ENCODE measurements around the gene RNF181. TPM values are rescaled to one million over a fixed set of nuclear protein-coding genes. Genes with fewer than 3 reads are reported as not detected.

Gene RNF181
- total RNA-seq, 1 experiment from 2014 or later = 166 TPM

DNA sequence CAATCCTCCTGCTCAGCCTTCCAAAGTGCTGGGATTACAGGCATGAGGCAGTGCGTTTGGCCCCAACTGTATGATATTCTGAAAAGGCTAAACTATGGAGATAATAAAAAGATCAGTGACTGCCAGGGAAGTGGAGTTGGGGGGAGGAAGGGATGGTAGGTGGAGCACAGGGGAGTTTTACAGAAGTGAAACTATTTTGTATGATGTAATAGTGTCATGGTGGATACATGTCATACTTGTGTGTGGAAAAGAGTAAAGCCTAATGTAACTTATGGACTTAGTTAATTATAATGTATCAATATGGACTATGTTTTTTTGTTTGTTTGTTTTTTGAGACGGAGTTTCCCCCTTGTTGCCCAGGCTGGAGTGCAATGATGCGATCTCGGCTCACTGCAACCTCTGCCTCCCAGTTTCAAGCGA is 31.4 kb upstream of the RNF181 start:
- in situ Hi-C loops (cut with HindIII; ENCODE audit: low pct_unique_long_range_greater_than_20kb, low sequenced_read_pairs) = no loop called here
- DNase-seq (ENCODE audit: low read depth) = no peak

DNA sequence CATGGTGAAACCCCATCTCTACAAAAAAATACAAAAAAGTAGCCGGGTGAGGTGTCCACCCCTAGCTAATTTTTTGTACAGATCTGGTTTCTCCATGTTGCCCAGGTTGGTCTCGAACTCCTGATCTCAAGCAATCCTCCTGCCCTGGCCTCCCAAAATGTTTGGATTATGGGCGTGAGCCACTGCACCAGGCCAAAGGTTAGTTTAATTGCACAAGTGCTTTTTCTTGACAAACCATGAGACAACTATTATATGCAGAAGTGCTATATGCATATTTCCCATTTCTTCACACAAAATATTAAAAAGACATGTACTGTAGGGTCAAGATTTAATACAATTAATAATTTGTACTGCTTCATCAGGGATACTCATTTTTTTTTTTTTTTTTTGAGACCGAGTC is 29.3 kb upstream of the RNF181 start:
- in situ Hi-C loops (cut with HindIII; ENCODE audit: low pct_unique_long_range_greater_than_20kb, low sequenced_read_pairs) = no loop called here
- DNase-seq (ENCODE audit: low read depth) = no peak

DNA sequence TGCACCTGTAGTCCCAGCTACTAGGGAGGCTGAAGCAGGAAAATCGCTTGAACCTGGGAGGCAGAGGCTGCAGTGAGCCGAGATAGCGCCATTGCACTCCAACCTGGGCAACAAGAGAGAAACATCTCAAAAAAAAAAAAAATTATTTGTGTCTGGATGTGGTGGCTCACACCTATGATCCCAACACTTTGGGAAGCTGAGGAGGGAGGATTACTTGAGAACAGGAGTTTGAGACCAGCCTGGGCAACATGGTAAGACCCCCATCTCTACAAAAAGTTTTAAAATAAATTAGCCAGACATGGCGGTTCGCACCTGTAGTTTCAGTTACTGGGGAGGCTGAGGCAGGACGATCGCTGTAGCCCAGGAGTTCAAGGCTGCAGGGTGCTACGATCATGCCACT is 19.8 kb upstream of the RNF181 start:
- in situ Hi-C loops (cut with HindIII; ENCODE audit: low pct_unique_long_range_greater_than_20kb, low sequenced_read_pairs) = no loop called here

DNA sequence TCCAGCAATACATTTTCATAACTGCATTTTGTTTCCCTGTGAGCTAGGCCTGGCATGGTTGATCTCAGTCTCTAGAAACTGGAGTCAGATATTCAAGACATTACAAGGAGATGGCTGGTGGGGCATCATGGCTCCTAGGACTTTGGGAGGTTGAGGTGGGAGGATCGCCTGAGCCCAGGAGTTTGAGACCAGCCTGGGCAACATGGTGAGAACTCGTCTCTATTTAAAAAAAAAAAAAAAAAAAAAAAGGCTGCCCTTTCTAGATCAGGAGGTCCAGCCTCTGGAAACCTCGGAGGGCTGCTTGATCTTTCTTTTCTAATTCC is 18.5 kb upstream of the RNF181 start:
- no peak for DNase-seq (ENCODE audit: low read depth)
- in situ Hi-C loops (cut with HindIII; ENCODE audit: low pct_unique_long_range_greater_than_20kb, low sequenced_read_pairs) = no loop called here

More for the DNA sequence above, 19.8 kb upstream of the RNF181 start:
- DNase-seq (ENCODE audit: low read depth) = no peak

DNA sequence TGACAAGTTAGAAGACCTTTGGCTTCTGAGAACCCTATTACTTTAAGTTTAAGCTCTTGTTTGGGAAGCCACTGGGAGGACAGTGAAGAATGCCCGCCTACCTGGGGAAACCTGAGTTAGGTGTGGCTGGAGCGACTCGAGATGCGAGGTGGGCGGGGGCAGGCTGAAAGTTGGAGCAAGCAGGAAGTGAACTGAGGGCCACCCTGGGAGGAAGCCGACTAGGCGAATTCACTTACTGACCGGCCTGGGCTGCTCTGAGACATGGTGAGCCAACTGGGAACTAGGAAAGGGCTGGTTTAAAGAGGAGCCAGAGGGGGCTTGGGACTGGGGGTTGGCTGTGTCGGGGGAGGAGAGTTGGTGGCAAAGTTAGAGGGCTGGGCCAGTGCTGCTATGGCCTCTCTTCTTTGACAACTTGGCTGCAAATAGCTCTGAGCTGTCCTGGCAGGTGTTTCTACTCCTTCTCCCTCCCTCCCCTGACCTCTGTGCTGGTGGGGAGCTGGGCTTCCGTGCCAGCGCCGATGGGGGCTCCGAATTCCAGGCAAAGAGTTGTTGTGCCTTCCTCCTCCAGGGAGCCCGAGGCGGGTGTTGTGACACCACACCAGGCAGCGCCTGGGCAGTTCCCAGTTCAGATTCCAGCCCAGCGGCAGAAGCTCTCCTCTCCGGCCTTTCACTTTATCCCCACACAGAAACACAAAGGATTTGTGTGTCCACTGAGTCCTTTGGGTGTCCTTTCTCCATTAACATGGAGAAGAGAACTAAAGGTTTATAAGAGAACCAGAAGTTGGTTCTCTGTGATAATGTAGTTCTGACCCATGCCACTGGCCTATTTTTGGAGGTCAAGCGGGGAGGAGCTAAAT is 17.9 kb upstream of the RNF181 start, which contains the start of gene VAMP8:
VAMP8 (plus strand) TSS at position 201 of the 857 bp plus-strand sequence; CDS start at position 262, 61 bp downstream.
- in situ Hi-C loops (cut with HindIII; ENCODE audit: low pct_unique_long_range_greater_than_20kb, low sequenced_read_pairs) = no loop called here
- no peak for DNase-seq (ENCODE audit: low read depth)

DNA sequence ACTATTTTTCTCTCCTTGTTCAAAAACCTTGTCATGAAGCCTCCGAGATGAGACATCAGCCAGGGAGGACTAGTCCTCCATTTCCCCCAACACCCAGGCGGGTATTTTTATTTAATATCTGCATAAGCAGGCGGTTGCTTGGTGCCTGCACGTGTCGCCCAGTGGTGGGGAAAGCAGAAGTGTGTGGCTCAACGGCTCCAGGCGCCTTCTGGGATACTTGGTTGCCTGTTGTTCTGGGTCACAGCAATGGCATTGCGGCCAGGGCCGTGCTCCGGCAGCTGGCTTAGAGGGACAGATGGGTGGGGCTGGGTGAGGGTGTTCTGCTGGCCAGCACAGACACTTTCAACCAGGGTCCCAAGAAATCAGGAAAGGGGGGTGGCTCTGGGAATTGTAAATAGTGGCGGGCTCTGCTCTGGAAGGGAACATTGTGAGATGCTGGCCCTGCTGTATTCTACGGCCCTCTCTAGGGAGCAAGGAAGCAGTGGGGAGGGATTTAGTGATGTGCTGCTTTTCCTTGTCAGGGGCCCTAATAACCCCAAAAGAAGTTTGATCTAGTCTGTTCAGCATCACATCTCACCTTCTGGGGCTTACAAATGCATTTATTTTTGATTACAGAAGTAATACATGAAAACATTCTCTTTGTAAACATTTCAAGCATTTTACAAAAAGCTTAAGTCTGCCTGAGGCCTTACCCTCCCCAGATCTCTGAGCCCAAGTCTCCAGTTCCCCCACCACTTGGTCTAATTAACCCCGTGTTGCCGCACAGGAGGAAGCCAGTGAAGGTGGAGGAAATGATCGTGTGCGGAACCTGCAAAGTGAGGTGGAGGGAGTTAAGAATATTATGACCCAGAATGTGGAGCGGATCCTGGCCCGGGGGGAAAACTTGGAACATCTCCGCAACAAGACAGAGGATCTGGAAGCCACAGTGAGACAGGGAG is 17.0 kb upstream of the RNF181 start:
- in situ Hi-C loops (cut with HindIII; ENCODE audit: low pct_unique_long_range_greater_than_20kb, low sequenced_read_pairs) = no loop called here
- no peak for DNase-seq (ENCODE audit: low read depth)

DNA sequence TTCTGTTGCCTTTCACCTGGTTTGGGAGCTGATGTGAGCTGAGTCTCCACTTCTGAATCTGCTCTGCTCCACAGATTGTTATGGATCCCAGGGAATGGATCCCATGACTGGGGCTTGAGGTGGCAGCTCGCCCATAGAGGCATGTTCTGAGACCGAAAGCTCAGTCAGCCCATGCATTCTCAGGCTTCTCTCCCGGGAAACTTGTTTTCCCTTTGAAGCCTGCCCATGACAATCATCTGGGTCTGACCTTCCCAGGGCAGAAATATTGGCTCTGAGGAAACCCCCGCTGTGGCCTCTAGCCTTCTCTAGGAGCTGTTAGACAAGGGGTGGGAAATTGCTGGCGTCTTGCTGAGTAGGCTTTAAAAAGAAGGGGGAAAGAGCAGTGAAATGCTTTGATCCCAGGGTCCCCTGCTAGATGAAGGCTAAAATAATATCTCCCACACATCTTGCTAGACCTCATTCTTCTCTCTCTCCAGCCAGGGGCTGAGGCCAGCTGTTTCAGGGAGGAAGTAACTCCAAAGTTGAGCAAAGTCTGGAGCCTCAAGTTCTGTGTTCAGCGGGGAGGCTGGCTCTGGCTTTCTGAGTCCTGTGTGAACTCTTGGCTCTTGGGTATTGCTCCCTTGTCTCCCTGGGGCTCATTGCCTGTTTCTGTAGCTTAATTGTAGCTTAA is 16.1 kb upstream of the RNF181 start:
- no peak for DNase-seq (ENCODE audit: low read depth)
- in situ Hi-C loops (cut with HindIII; ENCODE audit: low pct_unique_long_range_greater_than_20kb, low sequenced_read_pairs) = no loop called here

DNA sequence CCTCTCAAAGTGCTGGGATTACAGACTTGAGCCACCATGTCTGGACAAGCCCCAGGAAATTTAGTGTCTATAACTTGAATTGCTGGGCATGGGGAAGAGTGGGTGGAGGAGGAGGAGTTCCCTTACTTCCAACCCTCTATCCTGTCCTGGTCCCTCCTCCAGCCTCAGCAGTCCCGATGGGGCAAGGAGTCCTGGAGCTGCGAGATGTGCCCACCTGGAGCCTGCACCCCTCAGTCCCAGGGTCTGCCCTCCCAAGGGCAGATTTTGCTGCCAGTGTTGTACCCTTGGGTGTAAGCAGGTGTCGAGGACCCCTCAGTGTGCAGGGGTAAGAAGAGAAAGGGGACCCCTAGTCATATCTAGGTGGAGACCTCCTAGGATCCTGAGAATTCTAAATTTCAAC is 15.3 kb upstream of the RNF181 start:
- DNase-seq (ENCODE audit: low read depth) = no peak
- in situ Hi-C loops (cut with HindIII; ENCODE audit: low pct_unique_long_range_greater_than_20kb, low sequenced_read_pairs) = no loop called here

DNA sequence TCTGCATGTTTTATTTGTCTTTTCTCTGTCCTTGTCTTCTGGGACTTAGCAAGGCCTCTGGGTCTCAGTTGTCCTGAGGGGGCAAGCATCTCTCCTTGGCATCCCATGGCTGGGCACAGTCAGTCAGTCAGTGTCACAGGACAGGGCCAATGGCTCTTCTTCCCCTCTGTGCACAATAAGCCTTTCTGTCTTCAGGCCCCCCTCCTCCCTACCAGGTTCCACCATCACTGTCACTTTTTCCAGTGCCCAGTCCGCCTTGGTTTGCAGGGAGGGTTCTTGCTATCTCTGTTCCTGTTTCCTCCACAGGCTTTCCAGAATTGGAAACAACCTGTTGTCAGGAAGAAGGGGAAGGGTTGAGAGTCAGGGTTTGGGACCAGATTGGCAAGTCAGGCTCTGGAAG is 13.1 kb upstream of the RNF181 start:
- in situ Hi-C loops (cut with HindIII; ENCODE audit: low pct_unique_long_range_greater_than_20kb, low sequenced_read_pairs) = no loop called here
- no peak for DNase-seq (ENCODE audit: low read depth)

DNA sequence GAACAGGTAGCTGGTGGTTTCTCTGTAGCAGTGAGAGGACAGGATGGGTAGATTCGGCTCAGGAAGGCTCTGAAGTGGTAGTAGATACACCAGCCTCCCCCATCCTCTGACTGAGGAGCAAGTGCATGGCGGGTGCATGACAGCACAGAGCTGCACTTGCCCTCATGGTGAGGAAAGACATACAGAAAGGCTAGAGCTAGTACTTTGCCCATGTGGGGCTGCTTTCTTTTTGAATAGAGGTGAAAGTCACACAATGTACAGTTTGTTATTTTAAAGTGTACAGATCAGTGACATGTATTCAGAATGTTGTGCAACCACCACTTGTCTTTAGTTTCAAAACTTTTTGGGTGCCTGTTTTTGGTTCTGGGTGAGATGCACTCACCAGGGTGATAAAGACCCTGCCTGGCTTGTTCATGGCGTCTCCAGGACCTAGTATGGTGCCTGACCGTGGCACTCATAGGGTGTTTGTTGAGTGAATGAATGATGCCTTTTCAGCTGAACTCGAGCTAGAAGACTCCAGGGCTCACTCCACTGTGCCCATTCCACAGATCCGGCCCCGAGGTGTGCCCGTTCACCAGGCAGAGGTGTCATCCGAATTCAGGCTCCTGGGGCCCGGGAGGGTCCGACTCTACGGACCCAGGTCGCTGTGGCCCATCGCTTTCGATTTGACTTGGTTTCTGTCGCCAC is 11.7 kb upstream of the RNF181 start:
- DNase-seq (ENCODE audit: low read depth) = no peak
- in situ Hi-C loops (cut with HindIII; ENCODE audit: low pct_unique_long_range_greater_than_20kb, low sequenced_read_pairs) = no loop called here

DNA sequence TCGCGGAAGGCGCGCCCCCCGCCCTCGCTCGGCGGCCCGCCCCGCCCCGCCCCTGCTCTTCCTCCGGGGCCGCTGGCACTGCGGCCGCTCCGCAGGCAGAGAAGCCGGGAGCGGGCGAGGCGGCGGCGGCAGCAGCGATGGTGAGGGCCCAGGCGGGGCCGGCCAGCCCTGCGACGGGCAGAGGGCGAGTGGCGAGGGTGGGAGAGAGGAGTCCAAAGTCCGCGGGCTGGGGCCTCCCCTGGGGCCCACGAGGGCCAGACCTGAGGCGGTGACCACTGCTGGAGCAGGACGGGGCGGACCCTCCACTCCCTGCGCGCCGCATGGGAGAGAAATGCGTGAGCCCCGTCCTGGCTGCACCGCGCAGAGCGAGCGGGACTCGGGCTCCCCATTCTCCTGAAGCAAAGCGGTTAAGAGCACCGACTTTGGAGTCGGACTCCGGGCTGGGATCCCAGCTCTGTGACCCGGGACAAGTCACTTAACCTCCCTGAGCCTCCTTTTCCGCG is 11.1 kb upstream of the RNF181 start, which contains the start of gene VAMP5:
VAMP5 (plus strand) TSS at position 78 of the 503 bp plus-strand sequence; CDS start at position 138, 60 bp downstream.
- DNase-seq (ENCODE audit: low read depth) = no peak
- in situ Hi-C loops (cut with HindIII; ENCODE audit: low pct_unique_long_range_greater_than_20kb, low sequenced_read_pairs) = no loop called here

DNA sequence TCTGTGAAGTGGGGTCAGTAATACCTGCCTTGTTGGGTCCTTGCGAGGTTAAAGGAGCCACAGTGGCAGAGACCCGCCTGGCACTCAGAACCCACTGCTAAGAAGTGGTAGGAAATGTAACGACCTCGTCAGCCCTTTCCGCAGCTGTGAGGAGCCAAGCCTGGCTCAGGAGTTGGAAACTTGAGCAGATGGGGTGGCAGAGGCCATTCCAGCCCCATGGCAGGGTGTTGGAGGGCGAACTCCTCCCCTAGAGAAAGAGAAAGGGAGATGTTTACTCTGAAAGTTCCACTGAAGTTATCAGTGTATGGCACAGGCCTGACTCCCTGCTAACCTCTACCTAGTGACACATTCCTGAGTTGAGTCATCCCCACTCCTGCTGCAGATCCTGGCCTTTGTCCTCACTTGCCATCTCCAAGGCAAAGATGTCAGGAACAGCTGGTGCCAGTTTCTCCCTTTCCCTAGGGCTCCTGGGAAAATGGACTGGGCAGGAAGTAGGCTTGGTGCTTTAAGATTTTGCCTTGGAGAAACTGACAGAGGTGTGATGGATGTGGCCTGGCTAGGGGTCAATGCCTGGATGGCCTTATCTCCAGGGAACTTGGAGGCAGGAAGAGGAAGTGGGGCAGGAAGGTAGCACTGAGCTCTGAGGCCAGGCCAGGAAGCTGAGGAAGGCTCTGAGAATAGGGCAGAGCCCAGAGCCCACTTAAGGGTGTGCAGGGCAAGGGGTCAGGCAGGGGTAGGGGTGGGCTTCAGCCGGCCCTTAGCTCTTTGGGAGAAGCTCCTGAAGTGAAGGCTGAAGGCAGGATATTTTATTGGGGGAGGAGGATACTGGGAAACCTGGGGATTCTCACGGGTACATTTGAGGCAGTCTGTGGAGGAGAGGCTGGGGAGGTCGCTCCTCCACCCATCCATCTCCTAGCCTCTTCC is 10.4 kb upstream of the RNF181 start:
- peak; percentile 82 for DNase-seq (ENCODE audit: low read depth)
- in situ Hi-C loops (cut with HindIII; ENCODE audit: low pct_unique_long_range_greater_than_20kb, low sequenced_read_pairs) = no loop called here

DNA sequence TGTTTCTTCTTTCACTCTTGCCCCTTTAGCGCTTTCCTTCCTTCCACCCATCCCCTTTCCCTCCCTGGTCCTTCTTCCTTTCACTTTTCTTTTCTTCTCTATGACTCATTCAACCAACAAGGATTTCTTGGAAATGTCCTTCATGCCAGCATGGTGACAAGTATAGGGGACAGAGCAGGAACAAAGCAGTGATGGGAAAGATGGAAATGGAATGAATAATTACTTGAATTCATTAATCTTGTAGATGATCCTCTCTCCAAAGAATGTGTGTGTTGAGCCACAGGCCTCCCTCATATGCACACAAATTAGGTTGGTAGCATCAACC is 9.8 kb upstream of the RNF181 start:
- DNase-seq (ENCODE audit: low read depth) = peak; percentile 70
- in situ Hi-C loops (cut with HindIII; ENCODE audit: low pct_unique_long_range_greater_than_20kb, low sequenced_read_pairs) = no loop called here

DNA sequence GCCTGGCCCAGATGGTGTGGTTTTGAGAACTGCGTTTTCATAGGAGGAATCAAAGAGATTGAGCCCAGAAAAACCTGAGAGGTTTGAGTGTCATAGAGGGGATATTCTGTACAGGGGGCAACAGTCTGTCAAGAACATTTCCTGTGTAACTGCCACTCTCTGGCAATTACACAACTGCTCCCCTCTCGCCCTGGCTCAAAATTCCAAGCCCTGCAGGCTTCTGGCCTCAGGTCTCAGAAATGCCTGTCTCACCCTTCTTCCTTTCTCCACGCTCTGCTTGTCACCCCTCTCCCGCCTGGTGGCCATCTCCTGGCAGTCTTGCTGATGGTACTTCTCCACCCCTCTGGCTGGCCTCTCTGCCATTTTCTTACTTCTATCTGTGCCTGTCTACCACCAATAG is 7.3 kb upstream of the RNF181 start:
- in situ Hi-C loops (cut with HindIII; ENCODE audit: low pct_unique_long_range_greater_than_20kb, low sequenced_read_pairs) = no loop called here
- DNase-seq (ENCODE audit: low read depth) = no peak

DNA sequence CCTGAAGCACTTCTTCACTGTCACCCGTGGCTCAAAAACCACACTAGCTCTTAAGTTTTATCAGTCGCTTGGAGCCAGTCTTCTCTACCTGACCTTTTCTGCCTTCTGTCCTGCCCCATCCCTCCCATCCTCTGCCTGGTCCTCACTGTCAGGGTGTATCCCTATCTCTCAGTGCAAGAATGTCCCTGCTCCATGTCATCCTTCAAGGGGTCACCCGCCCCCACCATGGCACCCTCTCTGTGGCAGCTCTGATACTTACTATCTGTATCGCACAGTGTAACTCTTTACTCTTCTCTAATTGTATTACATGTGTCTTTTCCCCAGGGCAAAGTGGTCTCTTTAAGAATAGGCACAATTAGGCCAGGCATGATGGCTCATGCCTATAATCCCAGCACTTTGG is 6.9 kb upstream of the RNF181 start:
- in situ Hi-C loops (cut with HindIII; ENCODE audit: low pct_unique_long_range_greater_than_20kb, low sequenced_read_pairs) = no loop called here
- DNase-seq (ENCODE audit: low read depth) = no peak

DNA sequence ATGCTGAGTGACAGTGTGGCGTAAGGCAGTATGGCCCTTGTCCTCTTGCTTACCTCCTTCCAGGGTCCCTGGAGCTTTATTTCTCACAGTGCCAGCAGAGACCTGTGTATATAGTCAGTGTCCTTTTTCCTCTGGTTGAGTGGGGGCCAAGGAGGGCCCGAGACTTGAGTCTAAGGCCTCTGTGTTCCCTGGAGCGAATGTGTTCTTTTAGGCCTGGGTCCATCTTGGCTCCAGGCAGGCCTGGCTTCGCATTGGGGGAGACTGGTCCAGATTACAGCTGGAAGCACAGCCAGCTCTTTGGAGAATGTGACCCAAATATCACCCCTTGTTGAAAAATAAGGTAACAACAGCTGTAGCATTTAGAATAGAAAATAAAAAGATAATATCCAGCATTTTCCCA is 6.4 kb upstream of the RNF181 start:
- in situ Hi-C loops (cut with HindIII; ENCODE audit: low pct_unique_long_range_greater_than_20kb, low sequenced_read_pairs) = no loop called here
- DNase-seq (ENCODE audit: low read depth) = no peak

Data from Caki2 (cell line).